OCI-LY7 (cell line): ENCODE results near the gene STK11IP. TPM values are rescaled to one million over a fixed set of nuclear protein-coding genes. Genes with fewer than 3 reads are reported as not detected.

Experiments
- BruUV-seq: library from RNA; stranded (reverse); fragments of 400-500 nt; replicated peaks from 2 replicates; lab custom pipeline; 2021; lab: Mats Ljungman, UMichigan
- CTCF ChIA-PET: fragments of 300-600 bp; sonication (Branson Sonifier 250); formaldehyde crosslinking; loops from one replicate; lab custom pipeline; 2022; ENCODE audit warnings: antibody characterized with exemption; ENCODE audit not compliant: unreplicated experiment; lab: Charles Lee
- POLR2A ChIA-PET: fragments of 300-600 bp; sonication (Branson Sonifier 250); formaldehyde crosslinking; loops from one replicate; lab custom pipeline; 2022; ENCODE audit warnings: antibody characterized with exemption; lab: Charles Lee
- DNase-seq: peaks from one replicate; pipeline ENCODE4 v3.0.0-alpha.2; 2015; ENCODE audit warnings: low spot score
- H2AFZ ChIP-seq: fragments of 200-600 bp; sonication (generic), shearing (Covaris generic); 2 replicates; pipeline ENCODE4 v1.6.1; 2014; ENCODE audit warnings: mild to moderate bottlenecking, antibody characterized with exemption, low read length, moderate library complexity
- H3K27ac ChIP-seq: fragments of 200-600 bp; sonication (generic); 2 replicates; pipeline ENCODE4 v1.5.1; 2014; ENCODE audit warnings: mixed run types, low read depth, mild to moderate bottlenecking, moderate library complexity, low read length, inconsistent platforms; ENCODE audit not compliant: poor library complexity, severe bottlenecking
- H3K36me3 ChIP-seq: fragments of 200-600 bp; sonication (generic); 2 replicates; pipeline ENCODE4 v1.6.1; 2014; ENCODE audit warnings: mild to moderate bottlenecking, antibody characterized with exemption, low read length, moderate library complexity, mixed read lengths; ENCODE audit not compliant: insufficient read depth
- H3K4me1 ChIP-seq: fragments of 200-600 bp; sonication (generic); 2 replicates; pipeline ENCODE4 v1.5.1; 2014; ENCODE audit warnings: mild to moderate bottlenecking, low read length; ENCODE audit not compliant: insufficient read depth, poor library complexity, severe bottlenecking
- H3K4me2 ChIP-seq: fragments of 200-600 bp; sonication (generic); 2 replicates; pipeline ENCODE4 v1.6.1; 2014; ENCODE audit warnings: mild to moderate bottlenecking, low read length
- H3K4me3 ChIP-seq: fragments of 200-600 bp; sonication (generic); 2 replicates; pipeline ENCODE4 v1.5.1; 2014; ENCODE audit warnings: mild to moderate bottlenecking, low read depth, low read length; ENCODE audit not compliant: poor library complexity, severe bottlenecking
- H3K79me2 ChIP-seq: fragments of 200-600 bp; sonication (generic); 2 replicates; pipeline ENCODE4 v1.6.1; 2016; ENCODE audit warnings: low read depth, mild to moderate bottlenecking, low read length, moderate library complexity, mixed read lengths; ENCODE audit not compliant: insufficient read depth
- H3K9me2 ChIP-seq: fragments of 200-600 bp; sonication (generic); 2 replicates; pipeline ENCODE4 v1.6.1; 2016; ENCODE audit warnings: mild to moderate bottlenecking, low read length, mixed read lengths; ENCODE audit not compliant: insufficient read depth
- H3K9me3 ChIP-seq: fragments of 200-600 bp; sonication (generic); 2 replicates; pipeline ENCODE4 v1.6.1; 2014; ENCODE audit warnings: mild to moderate bottlenecking, mixed run types, low read length, mixed read lengths
- H4K20me1 ChIP-seq: fragments of 200-600 bp; sonication (generic); 2 replicates; pipeline ENCODE4 v1.6.1; 2014; ENCODE audit warnings: mild to moderate bottlenecking, antibody characterized with exemption, low read length, moderate library complexity, mixed read lengths; ENCODE audit not compliant: insufficient read depth
- EZH2phosphoT487 ChIP-seq: fragments of 200-600 bp; sonication (generic); IDR thresholded peaks from 2 replicates; pipeline ENCODE4 v1.6.1; 2018; ENCODE audit warnings: low read depth, borderline replicate concordance, mild to moderate bottlenecking, mixed run types, antibody characterized with exemption, low read length, moderate library complexity, mixed read lengths
- intact Hi-C: fragments of 100-400 bp; cut with micrococcal nuclease; formaldehyde crosslinking; loops from one replicate; pipeline ENCODE4 v1.10.0; 2022; ENCODE audit not compliant: unreplicated experiment
- total RNA-seq, 2 experiments: library from RNA; depleted of rRNA in 1 of 2; stranded (reverse); fragments of >200 nt in 1 of 2; shearing (Covaris generic) in 1 of 2; gene quantifications; 2 replicates each; pipeline ENCODE4 v1.2.3, GENCODE V29; 2014 to 2022
- TF ChIP-seq, protein P1 (sequence below): fragments of 200-600 bp; sonication (generic); conservative IDR thresholded peaks from 2 replicates; pipeline ENCODE4 v1.5.1; 2014; ENCODE audit warnings: mild to moderate bottlenecking, antibody characterized with exemption, low read length, moderate library complexity, mixed read lengths

The STK11IP gene
- total RNA-seq, 2 experiments from 2014 or later: 26.5 to 37.6 TPM

DNA sequence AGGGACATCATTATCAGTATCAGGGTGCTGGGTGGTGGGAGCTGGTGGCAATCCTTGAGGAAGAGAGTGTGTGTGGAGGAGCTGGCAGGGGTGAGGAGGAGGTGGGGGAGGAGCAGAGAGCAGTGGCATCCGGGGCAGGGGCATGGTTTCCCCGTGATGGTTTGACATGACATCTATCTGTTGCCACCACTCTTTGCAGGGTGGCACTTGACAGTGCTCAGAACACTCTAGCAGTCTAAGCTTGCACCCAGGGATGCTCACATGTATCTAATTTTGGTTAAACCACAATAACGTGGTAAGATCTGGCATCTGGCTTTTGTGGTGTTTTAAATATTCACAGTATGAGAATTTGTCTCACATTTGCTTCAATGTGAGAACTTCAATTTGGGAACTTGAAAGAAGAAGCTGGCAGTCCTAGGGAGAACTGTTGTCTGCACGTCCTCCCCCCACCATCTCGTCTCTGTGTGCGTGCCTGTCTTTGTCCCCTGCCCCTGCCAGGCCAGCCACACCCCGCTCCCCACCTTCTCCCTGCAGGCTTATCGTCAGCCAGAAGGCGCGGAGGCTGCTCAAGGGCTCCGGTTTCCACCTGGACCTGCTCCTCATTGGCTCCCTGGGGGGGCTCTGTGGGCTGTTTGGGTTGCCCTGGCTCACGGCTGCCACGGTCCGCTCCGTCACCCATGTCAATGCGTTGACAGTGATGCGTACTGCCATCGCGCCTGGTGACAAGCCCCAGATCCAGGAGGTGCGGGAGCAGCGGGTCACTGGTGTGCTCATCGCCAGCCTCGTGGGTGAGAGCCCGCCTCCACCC is 41.5 kb downstream of the STK11IP start:
- BruUV-seq: no TSS peak
- H3K4me3 ChIP-seq: no peak overlapping the region
- no peak overlapping the region for H3K27ac ChIP-seq
- H3K4me1 ChIP-seq: peaks cover 6% of the 10 kb centered on the region
- no peaks in the 10 kb centered on the region for H3K36me3 ChIP-seq
- no peaks in the 10 kb centered on the region for H4K20me1 ChIP-seq
- H3K9me3 ChIP-seq: no peaks in the 10 kb centered on the region
- no peaks in the 10 kb centered on the region for H3K9me2 ChIP-seq
- ChIA-PET POLR2A (no interaction called here), CTCF (no interaction called here)
- no peak for TF ChIP-seq EZH2phosphoT487
- TF ChIP-seq, protein P1, sequence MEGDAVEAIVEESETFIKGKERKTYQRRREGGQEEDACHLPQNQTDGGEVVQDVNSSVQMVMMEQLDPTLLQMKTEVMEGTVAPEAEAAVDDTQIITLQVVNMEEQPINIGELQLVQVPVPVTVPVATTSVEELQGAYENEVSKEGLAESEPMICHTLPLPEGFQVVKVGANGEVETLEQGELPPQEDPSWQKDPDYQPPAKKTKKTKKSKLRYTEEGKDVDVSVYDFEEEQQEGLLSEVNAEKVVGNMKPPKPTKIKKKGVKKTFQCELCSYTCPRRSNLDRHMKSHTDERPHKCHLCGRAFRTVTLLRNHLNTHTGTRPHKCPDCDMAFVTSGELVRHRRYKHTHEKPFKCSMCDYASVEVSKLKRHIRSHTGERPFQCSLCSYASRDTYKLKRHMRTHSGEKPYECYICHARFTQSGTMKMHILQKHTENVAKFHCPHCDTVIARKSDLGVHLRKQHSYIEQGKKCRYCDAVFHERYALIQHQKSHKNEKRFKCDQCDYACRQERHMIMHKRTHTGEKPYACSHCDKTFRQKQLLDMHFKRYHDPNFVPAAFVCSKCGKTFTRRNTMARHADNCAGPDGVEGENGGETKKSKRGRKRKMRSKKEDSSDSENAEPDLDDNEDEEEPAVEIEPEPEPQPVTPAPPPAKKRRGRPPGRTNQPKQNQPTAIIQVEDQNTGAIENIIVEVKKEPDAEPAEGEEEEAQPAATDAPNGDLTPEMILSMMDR: no peak
- H2AFZ ChIP-seq: no peak overlapping the region
- H3K79me2 ChIP-seq: no peaks in the 10 kb centered on the region
- no peak for DNase-seq
- no peak overlapping the region for H3K4me2 ChIP-seq
- intact Hi-C loops: no loop called here

DNA sequence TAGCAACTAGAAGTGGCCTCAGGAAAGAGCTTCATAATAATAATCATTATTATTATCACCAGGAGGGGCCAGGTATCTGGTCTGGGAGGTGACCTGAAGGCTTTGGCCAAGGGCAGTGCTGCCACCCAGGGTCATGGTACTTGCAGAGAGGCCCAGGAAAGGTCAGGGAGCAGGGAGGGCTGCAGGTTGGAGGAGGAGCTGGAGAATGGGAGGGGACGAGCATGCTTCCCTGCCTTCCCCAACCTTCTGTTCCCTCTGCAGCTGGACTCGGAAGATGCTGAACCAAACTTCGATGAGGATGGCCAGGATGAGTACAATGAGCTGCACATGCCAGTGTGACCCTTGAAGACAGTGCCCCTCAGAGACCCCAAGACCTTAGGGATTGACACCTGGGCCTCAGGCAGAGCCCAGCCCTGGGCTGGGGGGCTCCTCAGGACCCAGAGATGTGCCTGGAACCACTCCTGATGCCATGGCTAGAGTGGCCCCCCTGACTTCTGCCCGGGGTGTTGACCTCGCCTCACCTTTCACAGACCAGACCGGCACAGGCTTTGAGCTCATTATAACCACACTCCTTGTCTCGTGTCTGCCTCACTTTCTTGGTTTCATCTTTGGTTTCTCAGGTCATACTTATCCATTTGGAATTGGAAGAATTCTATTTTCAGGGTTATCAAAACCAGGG is 43.9 kb downstream of the STK11IP start:
- POLR2A ChIA-PET: interaction anchor here (0.7 to 1.2 kb wide), 2 partner anchors 46 to 363 kb away, joined by 3 read pairs; no protein-coding TSS in a partner anchor
- intact Hi-C loops: loop anchor here (1.0 to 5.0 kb wide), 4 partner anchors 44 to 239 kb away; partner anchors contain the start of gene STK11IP
- no peaks in the 10 kb centered on the region for H4K20me1 ChIP-seq
- no peaks in the 10 kb centered on the region for H3K9me3 ChIP-seq
- TF ChIP-seq, protein P1: no peak
- no peak for TF ChIP-seq EZH2phosphoT487
- no peaks in the 10 kb centered on the region for H3K79me2 ChIP-seq
- H3K9me2 ChIP-seq: no peaks in the 10 kb centered on the region
- no peak overlapping the region for H2AFZ ChIP-seq
- no TSS peak for BruUV-seq
- H3K4me3 ChIP-seq: no peak overlapping the region
- H3K4me1 ChIP-seq: peaks cover 6% of the 10 kb centered on the region
- no peak overlapping the region for H3K27ac ChIP-seq
- CTCF ChIA-PET: interaction anchor here (1.2 kb wide), 1 partner anchor 11 kb away, joined by 3 read pairs; no protein-coding TSS in a partner anchor
- DNase-seq: no peak
- no peaks in the 10 kb centered on the region for H3K36me3 ChIP-seq
- H3K4me2 ChIP-seq: no peak overlapping the region
